Muscle of arm (tissue), 12 donors: ENCODE measurements around the gene NDOR1. TPM values are rescaled to one million over a fixed set of nuclear protein-coding genes. Genes with fewer than 3 reads are reported as not detected.
"Not testable (repeated sequence)": the region's sequence is repeated elsewhere in the genome, so short reads cannot be mapped to it uniquely, and the experiment has no call there.

Experiments
- DNase-seq: peaks from one replicate; pipeline ENCODE4 v3.0.0-alpha.2; 2013
- polyA plus RNA-seq, 12 donors: library from polyadenylated mRNA; unstranded; fragments of 120-200 nt; gene quantifications; one replicate each; pipeline ENCODE4 v1.2.1, GENCODE V29; 2013; ENCODE audit not compliant: insufficient read length in 12 of 12

NDOR1 gene
- polyA plus RNA-seq, 12 donors, result 4.9 to 13.3 (median 6.9) TPM; not detected in 1

GRCh38 chr9:137242269-137243203 lies 37.0 kb downstream of the NDOR1 start:
- no peak for DNase-seq

- not testable (repeated sequence) for DNase-seq
These were observed 37.7 kb downstream of the NDOR1 start for GRCh38 chr9:137243266-137243625.

- no peak for DNase-seq
These were observed 38.4 kb downstream of the NDOR1 start for GRCh38 chr9:137243626-137244485.

- DNase-seq, result no peak
These were observed 39.3 kb downstream of the NDOR1 start for GRCh38 chr9:137244486-137245449.

- DNase-seq, result no peak
These were observed 40.2 kb downstream of the NDOR1 start for GRCh38 chr9:137245450-137246421.

- no peak for DNase-seq
These were observed 41.8 kb downstream of the NDOR1 start for GRCh38 chr9:137247135-137247915.

- DNase-seq, result no peak
These were observed 42.3 kb downstream of the NDOR1 start for GRCh38 chr9:137247916-137248175.

GRCh38 chr9:137250329-137251193 lies 45.1 kb downstream of the NDOR1 start:
- DNase-seq, result no peak

GRCh38 chr9:137251194-137251461 lies 45.6 kb downstream of the NDOR1 start, which contains the start of gene STPG3:
TSS of gene STPG3 (plus strand) at chr9:137251286. CDS start at chr9:137251287, 1 bp downstream.
- DNase-seq, result no peak

- DNase-seq, result no peak
These were observed 46.2 kb downstream of the NDOR1 start for GRCh38 chr9:137251490-137252268.

- no peak for DNase-seq
These were observed 47.3 kb downstream of the NDOR1 start for GRCh38 chr9:137252555-137253506.

GRCh38 chr9:137253717-137254623 lies 48.5 kb downstream of the NDOR1 start:
- no peak for DNase-seq

- peak; percentile 93 for DNase-seq
These were observed 49.3 kb downstream of the NDOR1 start, which contains the start of gene NELFB for GRCh38 chr9:137254624-137255447. TSS of gene NELFB (plus strand) at chr9:137255327.

- no peak for DNase-seq
These were observed 50.1 kb downstream of the NDOR1 start for GRCh38 chr9:137255448-137256114.
